Measurements from ENCODE around the gene ARMC5. TPM values are rescaled to one million over a fixed set of nuclear protein-coding genes. Genes with fewer than 3 reads are reported as not detected.

Gene ARMC5
- polyA plus RNA-seq, 1 of the 3 experiments (the other 2 are of a cell fraction), result 8.9 TPM

DNA sequence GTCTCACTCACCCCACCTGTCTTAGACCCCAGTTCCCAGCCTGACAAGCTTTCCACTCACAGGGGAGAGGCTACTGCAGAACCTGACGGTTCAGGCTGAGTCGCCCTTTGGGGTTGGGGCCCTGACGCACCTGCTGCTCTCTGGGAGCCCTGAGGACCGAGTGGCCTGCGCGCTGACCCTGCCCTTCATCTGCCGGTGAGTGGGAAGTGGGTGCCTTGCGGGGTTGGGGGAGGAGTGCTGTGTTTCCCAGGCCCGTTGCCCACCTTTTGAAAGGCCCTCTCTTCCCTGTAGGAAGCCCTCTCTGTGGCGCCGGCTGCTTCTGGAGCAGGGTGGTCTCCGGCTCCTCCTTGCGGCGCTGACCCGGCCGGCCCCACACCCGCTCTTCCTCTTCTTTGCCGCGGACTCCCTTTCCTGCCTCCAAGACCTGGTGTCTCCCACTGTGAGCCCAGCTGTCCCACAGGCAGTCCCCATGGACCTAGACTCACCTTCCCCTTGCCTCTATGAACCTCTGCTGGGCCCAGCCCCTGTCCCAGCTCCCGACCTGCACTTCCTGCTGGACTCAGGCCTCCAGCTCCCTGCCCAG, 6.6 kb downstream of the ARMC5 start:
- H3K4me1 ChIP-seq (ENCODE audit: control insufficient read depth in 1 of 2, insufficient read depth in 2 of 2, low read depth in 1 of 2, low read length in 1 of 2), result no peaks in the 10 kb centered on the region; a peak in 1 of 4 replicates
- no peaks in the 10 kb centered on the region for H3K9me3 ChIP-seq
- POLR2A ChIA-PET, result no interaction called here
- H3K27ac ChIP-seq (ENCODE audit: low read depth in 2 of 2, low read length in 1 of 2), result no peak overlapping the region
- peaks cover 6% of the 10 kb centered on the region for H3F3A ChIP-seq (replicated peaks; ENCODE audit: insufficient read depth)
- H3K36me3 ChIP-seq (replicated peaks in 1 of 2; ENCODE audit: control insufficient read depth in 1 of 2, insufficient read depth in 2 of 2, low read length in 1 of 2), result peaks cover 0 to 19% of the 10 kb centered on the region in 2 experiments
- no peak overlapping the region for H2AFZ ChIP-seq (ENCODE audit: low read depth)
- no peak overlapping the region for H3K4me3 ChIP-seq (ENCODE audit: low read depth in 2 of 2, low read length in 1 of 2)
- H3K9ac ChIP-seq, result no peak overlapping the region
- TF ChIP-seq RAD21 (IDR thresholded peaks at IDR 0.05; ENCODE audit: low read length), result no peak
- TF ChIP-seq MEF2A (IDR thresholded peaks at IDR 0.05; ENCODE audit: borderline replicate concordance, low read depth), result no peak
- TF ChIP-seq, protein P1, sequence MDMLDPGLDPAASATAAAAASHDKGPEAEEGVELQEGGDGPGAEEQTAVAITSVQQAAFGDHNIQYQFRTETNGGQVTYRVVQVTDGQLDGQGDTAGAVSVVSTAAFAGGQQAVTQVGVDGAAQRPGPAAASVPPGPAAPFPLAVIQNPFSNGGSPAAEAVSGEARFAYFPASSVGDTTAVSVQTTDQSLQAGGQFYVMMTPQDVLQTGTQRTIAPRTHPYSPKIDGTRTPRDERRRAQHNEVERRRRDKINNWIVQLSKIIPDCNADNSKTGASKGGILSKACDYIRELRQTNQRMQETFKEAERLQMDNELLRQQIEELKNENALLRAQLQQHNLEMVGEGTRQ (IDR thresholded peaks at IDR 0.05; ENCODE audit: borderline replicate concordance, low read depth, low read length), result no peak
- no peak for TF ChIP-seq MXI1 (IDR thresholded peaks at IDR 0.05; ENCODE audit: low read depth, low read length)
- no peak for TF ChIP-seq RXRA (IDR thresholded peaks at IDR 0.05; ENCODE audit: borderline replicate concordance, low read depth)
- TF ChIP-seq GABPA (IDR thresholded peaks at IDR 0.05; ENCODE audit: low read depth), result no peak
- TF ChIP-seq POLR2AphosphoS5 (IDR thresholded peaks at IDR 0.05; ENCODE audit: low read depth, low read length), result no peak
- no peak for TF ChIP-seq PBX3 (IDR thresholded peaks at IDR 0.05)
- TF ChIP-seq TEAD4 (IDR thresholded peaks at IDR 0.05; ENCODE audit: borderline replicate concordance, insufficient read depth), result no peak
- no peak overlapping the region for H3K4me2 ChIP-seq
- CTCF ChIA-PET, result no interaction called here
- H3K9me2 ChIP-seq, result no peaks in the 10 kb centered on the region
- H3K27me3 ChIP-seq (ENCODE audit: insufficient read depth), result no peaks in the 10 kb centered on the region
- no peak for DNase-seq
- H3K79me2 ChIP-seq (ENCODE audit: insufficient read depth), result peaks cover 11% of the 10 kb centered on the region
- H4K20me1 ChIP-seq (ENCODE audit: insufficient read depth), result no peaks in the 10 kb centered on the region
- 92% methylated on average over 14 of the region's 20 CpGs for WGBS (ENCODE audit: low lambda C conversion rate)

DNA sequence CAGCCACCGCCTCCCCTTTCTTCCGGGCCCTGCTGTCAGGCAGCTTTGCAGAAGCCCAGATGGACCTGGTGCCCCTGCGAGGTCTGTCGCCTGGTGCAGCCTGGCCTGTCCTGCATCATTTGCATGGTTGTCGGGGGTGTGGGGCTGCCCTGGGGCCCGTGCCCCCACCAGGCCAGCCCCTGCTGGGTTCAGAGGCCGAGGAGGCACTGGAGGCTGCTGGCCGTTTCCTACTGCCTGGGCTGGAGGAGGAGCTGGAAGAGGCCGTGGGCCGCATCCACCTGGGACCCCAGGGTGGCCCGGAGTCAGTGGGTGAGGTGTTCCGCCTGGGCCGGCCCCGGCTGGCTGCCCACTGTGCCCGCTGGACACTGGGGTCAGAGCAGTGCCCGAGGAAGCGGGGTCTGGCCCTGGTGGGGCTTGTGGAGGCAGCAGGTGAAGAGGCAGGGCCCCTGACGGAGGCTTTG, 7.1 kb downstream of the ARMC5 start:
- no peaks in the 10 kb centered on the region for H4K20me1 ChIP-seq (ENCODE audit: insufficient read depth)
- ChIA-PET CTCF (no interaction called here), POLR2A (no interaction called here)
- TF ChIP-seq RFX5 (IDR thresholded peaks at IDR 0.05; ENCODE audit: low read length) (no peak), RXRA (IDR thresholded peaks at IDR 0.05; ENCODE audit: borderline replicate concordance, low read depth) (no peak), ELF1 (IDR thresholded peaks at IDR 0.05) (no peak), FOXJ3 (CRISPR knock-in tag; IDR thresholded peaks at IDR 0.05) (no peak), GATA2 (CRISPR knock-in tag; IDR thresholded peaks at IDR 0.05) (no peak), MEF2A (IDR thresholded peaks at IDR 0.05; ENCODE audit: borderline replicate concordance, low read depth) (no peak), POLR2AphosphoS5 (IDR thresholded peaks at IDR 0.05; ENCODE audit: low read depth, low read length) (no peak), CHD2 (IDR thresholded peaks at IDR 0.05; ENCODE audit: low read length, partially characterized antibody) (no peak), FOXM1 (IDR thresholded peaks at IDR 0.05; ENCODE audit: low read depth) (no peak), PBX3 (IDR thresholded peaks at IDR 0.05) (no peak)
- TF ChIP-seq, protein P2, sequence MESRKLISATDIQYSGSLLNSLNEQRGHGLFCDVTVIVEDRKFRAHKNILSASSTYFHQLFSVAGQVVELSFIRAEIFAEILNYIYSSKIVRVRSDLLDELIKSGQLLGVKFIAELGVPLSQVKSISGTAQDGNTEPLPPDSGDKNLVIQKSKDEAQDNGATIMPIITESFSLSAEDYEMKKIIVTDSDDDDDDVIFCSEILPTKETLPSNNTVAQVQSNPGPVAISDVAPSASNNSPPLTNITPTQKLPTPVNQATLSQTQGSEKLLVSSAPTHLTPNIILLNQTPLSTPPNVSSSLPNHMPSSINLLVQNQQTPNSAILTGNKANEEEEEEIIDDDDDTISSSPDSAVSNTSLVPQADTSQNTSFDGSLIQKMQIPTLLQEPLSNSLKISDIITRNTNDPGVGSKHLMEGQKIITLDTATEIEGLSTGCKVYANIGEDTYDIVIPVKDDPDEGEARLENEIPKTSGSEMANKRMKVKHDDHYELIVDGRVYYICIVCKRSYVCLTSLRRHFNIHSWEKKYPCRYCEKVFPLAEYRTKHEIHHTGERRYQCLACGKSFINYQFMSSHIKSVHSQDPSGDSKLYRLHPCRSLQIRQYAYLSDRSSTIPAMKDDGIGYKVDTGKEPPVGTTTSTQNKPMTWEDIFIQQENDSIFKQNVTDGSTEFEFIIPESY (IDR thresholded peaks at IDR 0.05; ENCODE audit: borderline replicate concordance, low read depth), result no peak
- H3K9me3 ChIP-seq, result no peaks in the 10 kb centered on the region
- no peak overlapping the region for H3K4me2 ChIP-seq
- H3K4me3 ChIP-seq (ENCODE audit: low read depth in 2 of 2, low read length in 1 of 2), result no peak overlapping the region
- peaks cover 0 to 4% of the 10 kb centered on the region in 2 experiments; a peak in 1 of 4 replicates for H3K4me1 ChIP-seq (ENCODE audit: control insufficient read depth in 1 of 2, insufficient read depth in 2 of 2, low read depth in 1 of 2, low read length in 1 of 2)
- peaks cover 11% of the 10 kb centered on the region for H3F3A ChIP-seq (replicated peaks; ENCODE audit: insufficient read depth)
- no peak overlapping the region for H2AFZ ChIP-seq (ENCODE audit: low read depth)
- H3K27ac ChIP-seq (ENCODE audit: low read depth in 2 of 2, low read length in 1 of 2), result no peak overlapping the region
- no peaks in the 10 kb centered on the region for H3K27me3 ChIP-seq (ENCODE audit: insufficient read depth)
- peaks cover 13% of the 10 kb centered on the region for H3K79me2 ChIP-seq (ENCODE audit: insufficient read depth)
- DNase-seq, result no peak
- H3K9ac ChIP-seq, result no peak overlapping the region
- 96% methylated on average over 10 of the region's 18 CpGs for WGBS (ENCODE audit: low lambda C conversion rate)
- H3K9me2 ChIP-seq, result no peaks in the 10 kb centered on the region
- H3K36me3 ChIP-seq (replicated peaks in 1 of 2; ENCODE audit: control insufficient read depth in 1 of 2, insufficient read depth in 2 of 2, low read length in 1 of 2), result peaks cover 0 to 19% of the 10 kb centered on the region in 2 experiments
